Thoracic aorta (tissue), 2 donors: ENCODE measurements around the gene PLPP7. TPM values are rescaled to one million over a fixed set of nuclear protein-coding genes. Genes with fewer than 3 reads are reported as not detected.
"Not testable (repeated sequence)": the region's sequence is repeated elsewhere in the genome, so short reads cannot be mapped to it uniquely, and the experiment has no call there.

ENCODE experiments used
- ATAC-seq: fragments of 150-250 bp; one replicate; pipeline ENCODE4 v1.8.0; 2017; ENCODE audit warnings: low read depth; ENCODE audit not compliant: insufficient number of reproducible peaks, low FRiP score
- DNase-seq: peaks from one replicate; pipeline ENCODE4 v3.0.0-alpha.2; 2020; ENCODE audit warnings: low spot score
- H3K27ac ChIP-seq, 2 donors: fragments of 200-600 bp; sonication (generic); 1 replicate in 1 of 2; 2 replicates in 1 of 2; pipeline ENCODE4 v1.5.1; 2016; ENCODE audit warnings: mild to moderate bottlenecking in 2 of 2, moderate library complexity in 2 of 2
- H3K27me3 ChIP-seq: fragments of 200-600 bp; sonication (generic); replicated peaks from 2 replicates; pipeline ENCODE4 v1.6.0; 2016; ENCODE audit warnings: mild to moderate bottlenecking; ENCODE audit not compliant: insufficient read depth
- H3K36me3 ChIP-seq: fragments of 200-600 bp; sonication (generic); one replicate; pipeline ENCODE4 v1.5.1; 2016
- H3K4me1 ChIP-seq, 2 donors: fragments of 200-600 bp; sonication (generic); 1 replicate in 1 of 2; 2 replicates in 1 of 2; pipeline versions ENCODE4 v1.5.1 to v1.6.0; 2016; ENCODE audit warnings: low read depth in 2 of 2, mild to moderate bottlenecking in 1 of 2; ENCODE audit not compliant: control insufficient read depth in 1 of 2
- H3K4me3 ChIP-seq: fragments of 200-600 bp; sonication (generic); 2 replicates; pipeline ENCODE4 v1.5.1; 2016; ENCODE audit warnings: mild to moderate bottlenecking
- H3K9me3 ChIP-seq: fragments of 200-600 bp; sonication (generic); 2 replicates; pipeline ENCODE4 v1.5.1; 2016
- total RNA-seq, 2 donors: library from RNA; depleted of rRNA; stranded (reverse); fragments of >200 nt; gene quantifications; one replicate each; pipeline versions ENCODE4 v1.1.0 to v1.2.3, GENCODE V29; 2016
- TF ChIP-seq, protein P1 (sequence below): fragments of 200-600 bp; sonication (generic); IDR thresholded peaks from one replicate; pipeline ENCODE4 v1.5.1; 2019; ENCODE audit warnings: antibody characterized with exemption

PLPP7 gene
- total RNA-seq, 2 donors from 2014 or later = 14.2 to 29.0 TPM

DNA sequence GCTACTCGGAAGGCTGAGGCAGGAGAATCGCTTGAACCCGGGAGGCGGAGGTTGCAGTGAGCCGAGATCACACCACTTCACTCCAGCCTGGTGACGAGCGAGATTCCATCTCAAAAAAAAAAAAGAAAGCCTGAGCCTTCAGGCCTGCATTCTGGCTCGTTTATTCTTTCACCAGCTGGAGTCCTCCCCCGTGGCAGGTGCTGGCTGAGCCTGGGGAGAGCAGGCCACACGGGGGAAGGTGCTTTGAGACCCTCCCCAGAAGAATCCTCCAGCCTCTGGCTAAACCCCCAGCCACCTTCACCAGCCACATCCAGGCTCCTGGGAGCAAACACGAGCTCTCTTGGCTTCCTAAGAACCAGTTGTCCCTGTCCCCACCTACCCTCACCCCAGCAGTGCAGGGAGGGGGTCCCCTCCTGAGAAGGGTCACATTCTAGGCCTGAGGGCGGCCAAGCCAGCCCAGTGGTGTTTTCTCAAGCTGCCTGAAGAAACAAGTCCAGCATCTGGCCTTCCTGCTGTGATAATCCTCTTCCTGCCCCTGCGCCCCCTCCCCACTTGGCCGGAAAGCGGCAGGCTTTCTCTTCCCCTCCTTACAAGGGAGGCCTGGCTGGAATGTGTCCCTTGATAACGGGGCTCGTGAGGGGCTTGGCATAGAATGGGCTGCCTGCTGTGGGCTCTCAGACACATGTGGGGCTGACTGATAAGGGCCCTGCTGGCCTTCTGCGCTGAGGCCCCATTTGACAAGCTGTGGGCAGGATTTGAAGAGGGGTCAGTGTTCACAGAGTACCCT is 41.5 kb downstream of the PLPP7 start:
- Histone ChIP-seq H3K4me3 (no peak overlapping the region), H3K27ac (no peak overlapping the region), H3K9me3 (no peaks in the 10 kb centered on the region), H3K36me3 (no peaks in the 10 kb centered on the region), H3K4me1 (peaks cover 9 to 17% of the 10 kb centered on the region in 2 donors), H3K27me3 (no peaks in the 10 kb centered on the region)
- TF ChIP-seq, protein P1, sequence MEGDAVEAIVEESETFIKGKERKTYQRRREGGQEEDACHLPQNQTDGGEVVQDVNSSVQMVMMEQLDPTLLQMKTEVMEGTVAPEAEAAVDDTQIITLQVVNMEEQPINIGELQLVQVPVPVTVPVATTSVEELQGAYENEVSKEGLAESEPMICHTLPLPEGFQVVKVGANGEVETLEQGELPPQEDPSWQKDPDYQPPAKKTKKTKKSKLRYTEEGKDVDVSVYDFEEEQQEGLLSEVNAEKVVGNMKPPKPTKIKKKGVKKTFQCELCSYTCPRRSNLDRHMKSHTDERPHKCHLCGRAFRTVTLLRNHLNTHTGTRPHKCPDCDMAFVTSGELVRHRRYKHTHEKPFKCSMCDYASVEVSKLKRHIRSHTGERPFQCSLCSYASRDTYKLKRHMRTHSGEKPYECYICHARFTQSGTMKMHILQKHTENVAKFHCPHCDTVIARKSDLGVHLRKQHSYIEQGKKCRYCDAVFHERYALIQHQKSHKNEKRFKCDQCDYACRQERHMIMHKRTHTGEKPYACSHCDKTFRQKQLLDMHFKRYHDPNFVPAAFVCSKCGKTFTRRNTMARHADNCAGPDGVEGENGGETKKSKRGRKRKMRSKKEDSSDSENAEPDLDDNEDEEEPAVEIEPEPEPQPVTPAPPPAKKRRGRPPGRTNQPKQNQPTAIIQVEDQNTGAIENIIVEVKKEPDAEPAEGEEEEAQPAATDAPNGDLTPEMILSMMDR = no peak
- ATAC-seq (no peak), DNase-seq (no peak)

DNA sequence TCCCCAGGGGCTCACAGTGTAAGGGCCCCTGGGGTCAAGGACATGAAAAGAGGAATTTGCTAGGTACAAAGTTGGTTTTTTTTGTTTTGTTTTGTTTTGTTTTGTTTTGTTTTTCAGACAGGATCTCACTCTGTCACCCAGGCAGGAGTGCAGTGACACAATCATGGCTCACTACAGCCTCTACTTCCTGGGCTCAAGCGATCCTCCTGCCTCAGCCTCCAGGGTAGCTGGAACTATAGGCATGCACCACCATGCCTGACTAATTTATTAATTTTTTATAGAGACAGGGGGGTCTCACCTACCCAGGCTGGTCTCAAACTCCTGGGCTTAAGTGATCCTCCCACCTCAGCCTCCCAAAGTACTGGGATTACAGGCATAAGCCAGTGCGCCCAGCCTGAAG is 42.5 kb downstream of the PLPP7 start:
- not testable (repeated sequence) for ATAC-seq, H3K9me3 ChIP-seq, H3K27ac ChIP-seq, DNase-seq, H3K36me3 ChIP-seq, H3K27me3 ChIP-seq, H3K4me3 ChIP-seq
- H3K4me1 ChIP-seq = peaks cover 9 to 16% of the 10 kb centered on the region in 2 donors

DNA sequence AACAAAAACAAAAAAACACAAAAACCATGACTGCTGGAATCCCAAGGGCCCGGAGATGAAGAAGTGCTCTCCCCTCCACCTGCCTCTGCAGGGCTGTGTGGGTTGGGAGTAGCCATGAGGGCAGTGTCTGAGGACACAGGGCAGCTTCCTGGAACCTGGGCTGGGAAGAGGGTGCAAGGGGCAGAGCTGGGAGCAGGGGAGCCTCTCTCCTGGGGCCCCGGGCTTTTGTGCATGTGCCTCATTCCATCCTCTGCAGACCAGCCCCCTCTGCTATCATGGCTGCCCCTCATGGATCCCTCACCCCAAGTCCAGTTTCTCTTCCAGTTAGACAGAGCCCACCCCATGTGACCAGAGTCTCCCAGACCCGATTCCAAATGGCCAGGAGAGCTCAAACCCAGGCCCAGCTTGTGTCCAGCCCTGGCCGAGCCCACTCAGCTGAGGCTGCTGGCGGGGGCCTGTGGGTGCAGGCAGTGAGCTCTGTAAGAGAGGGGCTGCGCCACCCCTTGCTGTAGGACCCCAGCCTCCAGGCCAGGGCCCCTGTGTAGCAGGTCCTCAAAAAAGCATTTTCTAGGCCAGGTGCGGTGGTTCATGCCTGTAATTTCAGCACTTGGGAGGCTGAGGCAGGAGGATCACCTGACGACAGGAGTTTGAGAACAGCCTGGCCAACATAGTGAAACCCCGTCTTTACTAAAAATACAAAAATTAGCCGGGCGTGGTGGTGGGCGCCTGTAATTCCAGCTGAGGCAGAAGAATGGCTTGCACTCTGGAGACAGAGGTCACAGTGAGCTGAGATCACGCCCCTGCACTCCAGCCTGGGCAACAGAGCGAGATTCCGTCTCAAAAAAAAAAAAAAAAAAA is 44.5 kb downstream of the PLPP7 start:
- DNase-seq (no peak), ATAC-seq (no peak)
- Histone ChIP-seq H3K9me3 (no peaks in the 10 kb centered on the region), H3K4me1 (peaks cover 9 to 12% of the 10 kb centered on the region in 2 donors), H3K27me3 (no peaks in the 10 kb centered on the region), H3K27ac (no peak overlapping the region), H3K4me3 (peak overlapping the region; percentile 29), H3K36me3 (no peaks in the 10 kb centered on the region)
- TF ChIP-seq, protein P1 = no peak

DNA sequence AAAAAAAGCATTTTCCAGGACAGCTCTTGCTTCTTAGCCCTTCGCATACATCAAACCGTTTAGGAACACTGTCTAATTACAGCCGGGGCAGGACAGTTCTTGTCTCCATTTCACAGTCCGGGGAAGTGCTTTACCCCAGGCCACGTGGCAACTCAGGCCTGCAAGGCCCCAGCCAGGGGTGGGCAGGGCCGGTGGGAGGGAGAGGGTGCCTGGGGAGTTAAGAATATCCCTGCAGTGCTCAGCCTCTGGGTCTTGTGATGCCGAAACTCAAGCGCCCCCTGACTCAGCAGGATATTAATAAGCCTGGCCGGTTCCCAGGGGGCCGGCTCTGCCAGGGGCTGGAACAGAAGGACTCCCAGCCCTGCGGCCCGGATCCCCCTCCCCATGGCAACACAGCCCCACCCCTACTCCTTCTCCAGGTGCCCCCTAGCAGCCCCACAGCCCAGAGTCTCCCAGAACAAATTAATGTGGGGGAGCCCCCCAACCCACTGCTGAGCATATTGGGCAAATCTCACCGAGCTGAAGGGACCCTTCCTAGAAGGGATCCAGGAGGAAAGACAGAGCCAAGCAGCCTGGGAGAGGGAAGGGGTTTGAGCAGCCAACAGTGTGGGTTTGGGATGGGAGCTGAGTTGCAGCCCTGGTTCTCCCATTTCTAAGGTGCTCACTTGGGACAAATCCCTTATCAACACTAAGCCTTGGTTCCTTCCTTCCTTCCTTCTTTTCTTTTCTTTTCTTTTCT is 45.3 kb downstream of the PLPP7 start:
- TF ChIP-seq, protein P1 = no peak
- no peaks in the 10 kb centered on the region for H3K36me3 ChIP-seq
- peak; percentile 53 for ATAC-seq
- peak overlapping the region in 1 of 2 donors; percentile 41 for H3K27ac ChIP-seq
- no peaks in the 10 kb centered on the region for H3K27me3 ChIP-seq
- H3K4me3 ChIP-seq = peak overlapping the region; percentile 29
- peak; percentile 21 for DNase-seq
- H3K9me3 ChIP-seq = no peaks in the 10 kb centered on the region
- H3K4me1 ChIP-seq = peaks cover 9 to 12% of the 10 kb centered on the region in 2 donors

DNA sequence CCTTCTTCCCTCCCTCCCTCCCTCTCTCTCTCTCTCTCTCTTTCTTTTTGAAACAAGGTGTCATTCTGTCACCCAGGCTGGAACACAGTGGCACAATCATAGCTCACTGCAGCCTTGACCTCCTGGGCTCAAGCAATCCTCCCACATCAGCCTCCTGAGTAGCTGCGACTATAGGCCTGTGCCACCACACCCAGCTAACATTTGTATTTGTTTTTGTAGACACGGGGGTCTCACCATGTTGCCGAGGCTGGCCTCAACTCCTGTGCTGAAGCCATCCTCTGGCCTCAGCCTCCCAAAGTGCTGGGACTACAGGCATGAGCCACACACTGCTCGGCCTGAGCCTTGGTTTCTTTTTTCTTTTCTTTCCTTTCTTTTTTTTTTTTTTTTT is 45.8 kb downstream of the PLPP7 start:
- DNase-seq (no peak), ATAC-seq (no peak)
- Histone ChIP-seq H3K9me3 (no peaks in the 10 kb centered on the region), H3K27ac (peak overlapping the region in 1 of 2 donors; percentile 41), H3K4me3 (no peak overlapping the region), H3K4me1 (peaks cover 9 to 12% of the 10 kb centered on the region in 2 donors), H3K36me3 (no peaks in the 10 kb centered on the region), H3K27me3 (no peaks in the 10 kb centered on the region)
- TF ChIP-seq, protein P1 = no peak
